ENCODE data around the gene PCSK7.

Gene PCSK7

DNA sequence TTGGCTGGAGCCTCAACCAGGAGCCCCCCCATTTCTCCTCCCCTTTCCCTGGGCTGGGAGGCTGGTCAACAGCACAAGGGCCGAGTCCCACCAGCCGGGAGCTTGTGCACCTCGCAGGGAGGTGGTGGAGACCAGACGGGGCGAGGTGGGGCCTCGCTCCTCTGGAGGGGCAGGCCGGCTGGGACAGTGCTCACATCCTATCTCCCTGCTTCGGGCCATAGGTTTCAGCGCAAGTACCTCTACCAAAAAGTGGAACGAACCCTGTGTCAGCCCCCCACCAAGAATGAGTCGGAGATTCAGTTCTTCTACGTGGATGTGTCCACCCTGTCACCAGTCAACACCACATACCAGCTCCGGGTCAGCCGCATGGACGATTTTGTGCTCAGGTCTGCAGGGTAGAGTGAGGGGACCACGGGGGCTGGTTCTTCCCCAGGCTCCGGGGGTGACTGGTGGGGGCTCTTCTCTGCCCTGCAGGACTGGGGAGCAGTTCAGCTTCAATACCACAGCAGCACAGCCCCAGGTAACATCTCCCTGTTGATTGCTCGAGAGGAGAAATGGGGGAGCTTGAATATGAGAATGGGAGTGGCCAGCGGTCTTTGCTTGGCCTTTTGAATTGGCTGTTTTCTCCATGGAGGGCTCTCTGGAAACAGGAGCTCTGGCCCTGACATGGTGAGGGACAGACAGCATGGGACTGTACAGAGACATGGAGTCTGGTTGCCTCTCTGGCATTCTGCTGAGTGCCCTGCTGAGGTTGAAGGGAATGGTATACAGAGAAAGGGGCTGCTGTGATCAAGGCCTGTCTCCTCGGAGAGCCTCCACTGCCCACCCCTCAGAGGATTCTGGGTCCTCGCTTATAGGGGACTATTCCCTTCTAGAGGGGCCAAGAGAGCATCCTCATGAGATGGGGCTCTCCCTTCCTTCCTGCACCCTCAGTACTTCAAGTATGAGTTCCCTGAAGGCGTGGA is 50.0 kb downstream of the PCSK7 start:
- Histone ChIP-seq H3K27ac (no peak overlapping the region), H3K4me3 (ENCODE audit: low read depth in 1 of 2, low read length in 1 of 2) (no peak overlapping the region), H3K4me1 (ENCODE audit: control insufficient read depth in 1 of 2, insufficient read depth in 1 of 2, low read depth in 1 of 2, low read length in 1 of 2) (peaks cover 16 to 19% of the 10 kb centered on the region in 2 experiments), H3K9me3 (no peaks in the 10 kb centered on the region), H3K36me3 (peaks cover 4% of the 10 kb centered on the region), H3K27me3 (peaks cover 10% of the 10 kb centered on the region)
- TF ChIP-seq, protein P1, sequence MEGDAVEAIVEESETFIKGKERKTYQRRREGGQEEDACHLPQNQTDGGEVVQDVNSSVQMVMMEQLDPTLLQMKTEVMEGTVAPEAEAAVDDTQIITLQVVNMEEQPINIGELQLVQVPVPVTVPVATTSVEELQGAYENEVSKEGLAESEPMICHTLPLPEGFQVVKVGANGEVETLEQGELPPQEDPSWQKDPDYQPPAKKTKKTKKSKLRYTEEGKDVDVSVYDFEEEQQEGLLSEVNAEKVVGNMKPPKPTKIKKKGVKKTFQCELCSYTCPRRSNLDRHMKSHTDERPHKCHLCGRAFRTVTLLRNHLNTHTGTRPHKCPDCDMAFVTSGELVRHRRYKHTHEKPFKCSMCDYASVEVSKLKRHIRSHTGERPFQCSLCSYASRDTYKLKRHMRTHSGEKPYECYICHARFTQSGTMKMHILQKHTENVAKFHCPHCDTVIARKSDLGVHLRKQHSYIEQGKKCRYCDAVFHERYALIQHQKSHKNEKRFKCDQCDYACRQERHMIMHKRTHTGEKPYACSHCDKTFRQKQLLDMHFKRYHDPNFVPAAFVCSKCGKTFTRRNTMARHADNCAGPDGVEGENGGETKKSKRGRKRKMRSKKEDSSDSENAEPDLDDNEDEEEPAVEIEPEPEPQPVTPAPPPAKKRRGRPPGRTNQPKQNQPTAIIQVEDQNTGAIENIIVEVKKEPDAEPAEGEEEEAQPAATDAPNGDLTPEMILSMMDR (IDR thresholded peaks at IDR 0.05) = no peak

DNA sequence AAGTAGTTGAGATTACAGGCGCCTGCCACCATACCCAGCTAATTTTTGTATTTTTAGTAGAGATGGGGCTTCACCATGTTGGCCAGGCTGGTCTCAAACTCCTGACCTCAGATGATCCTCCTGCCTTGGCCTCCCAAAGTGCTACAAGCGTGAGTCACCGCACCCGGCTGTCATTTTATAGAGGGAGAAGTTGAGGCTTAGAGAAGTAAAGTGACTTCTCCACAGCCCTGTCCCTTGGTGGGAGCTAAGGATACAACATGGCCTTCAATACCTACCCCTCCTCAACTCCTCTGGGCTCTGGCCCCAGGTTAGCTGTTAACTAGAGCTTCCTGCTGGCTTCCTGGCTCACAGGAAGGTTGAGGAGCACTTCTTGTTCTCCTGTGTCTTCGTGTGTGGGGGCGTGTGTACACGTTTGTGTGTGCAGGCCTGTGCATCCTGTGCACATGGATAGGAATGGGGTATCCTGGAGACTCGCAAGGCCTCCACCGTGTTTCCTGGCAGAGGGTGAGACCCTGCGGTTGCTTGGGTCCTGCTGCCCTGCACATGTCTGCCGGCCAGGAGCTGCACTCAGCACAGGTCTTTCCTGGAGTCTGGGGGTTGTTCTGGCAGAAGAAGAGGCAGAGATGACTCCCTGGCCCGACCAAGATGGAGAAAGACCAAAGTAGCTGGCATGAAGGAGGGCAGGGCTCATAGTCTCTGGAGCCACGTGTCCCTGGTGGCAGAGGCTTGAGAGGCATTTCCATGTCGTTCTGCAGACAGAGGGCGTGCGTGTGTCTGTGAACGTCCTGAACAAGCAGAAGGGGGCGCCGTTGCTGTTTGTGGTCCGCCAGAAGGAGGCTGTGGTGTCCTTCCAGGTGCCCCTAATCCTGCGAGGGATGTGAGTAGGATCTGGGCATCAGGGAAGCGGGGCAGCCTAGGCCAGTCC is 51.0 kb downstream of the PCSK7 start:
- Histone ChIP-seq H3K4me1 (ENCODE audit: control insufficient read depth in 1 of 2, insufficient read depth in 1 of 2, low read depth in 1 of 2, low read length in 1 of 2) (peaks cover 16 to 19% of the 10 kb centered on the region in 2 experiments), H3K27me3 (peaks cover 10% of the 10 kb centered on the region), H3K27ac (no peak overlapping the region), H3K36me3 (peaks cover 4% of the 10 kb centered on the region), H3K9me3 (no peaks in the 10 kb centered on the region), H3K4me3 (ENCODE audit: low read depth in 1 of 2, low read length in 1 of 2) (no peak overlapping the region)
- TF ChIP-seq, protein P1 (IDR thresholded peaks at IDR 0.05) = no peak

DNA sequence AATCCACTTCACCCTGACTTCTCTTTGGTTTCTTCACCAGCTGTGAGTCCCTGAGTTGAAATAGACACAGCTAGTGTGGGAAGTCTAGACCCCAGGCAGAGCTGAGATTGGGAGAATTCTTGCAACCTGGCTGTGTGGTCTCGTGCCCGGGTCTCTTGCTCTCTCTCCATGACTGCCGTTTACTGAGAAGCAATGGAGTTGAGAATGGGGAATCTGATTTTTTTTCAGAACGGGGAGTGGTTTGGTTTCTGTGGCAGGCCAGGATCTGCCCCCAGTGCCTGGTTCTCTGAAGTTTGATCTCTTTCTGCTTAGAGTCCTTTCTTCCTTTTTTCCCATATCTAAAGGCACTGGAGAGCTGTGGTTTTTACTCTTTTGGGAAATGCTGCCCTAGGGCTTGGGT is 51.9 kb downstream of the PCSK7 start:
- Histone ChIP-seq H3K4me3 (ENCODE audit: low read depth in 1 of 2, low read length in 1 of 2) (no peak overlapping the region), H3K9me3 (no peaks in the 10 kb centered on the region), H3K27ac (peak overlapping the region; percentile 80)

DNA sequence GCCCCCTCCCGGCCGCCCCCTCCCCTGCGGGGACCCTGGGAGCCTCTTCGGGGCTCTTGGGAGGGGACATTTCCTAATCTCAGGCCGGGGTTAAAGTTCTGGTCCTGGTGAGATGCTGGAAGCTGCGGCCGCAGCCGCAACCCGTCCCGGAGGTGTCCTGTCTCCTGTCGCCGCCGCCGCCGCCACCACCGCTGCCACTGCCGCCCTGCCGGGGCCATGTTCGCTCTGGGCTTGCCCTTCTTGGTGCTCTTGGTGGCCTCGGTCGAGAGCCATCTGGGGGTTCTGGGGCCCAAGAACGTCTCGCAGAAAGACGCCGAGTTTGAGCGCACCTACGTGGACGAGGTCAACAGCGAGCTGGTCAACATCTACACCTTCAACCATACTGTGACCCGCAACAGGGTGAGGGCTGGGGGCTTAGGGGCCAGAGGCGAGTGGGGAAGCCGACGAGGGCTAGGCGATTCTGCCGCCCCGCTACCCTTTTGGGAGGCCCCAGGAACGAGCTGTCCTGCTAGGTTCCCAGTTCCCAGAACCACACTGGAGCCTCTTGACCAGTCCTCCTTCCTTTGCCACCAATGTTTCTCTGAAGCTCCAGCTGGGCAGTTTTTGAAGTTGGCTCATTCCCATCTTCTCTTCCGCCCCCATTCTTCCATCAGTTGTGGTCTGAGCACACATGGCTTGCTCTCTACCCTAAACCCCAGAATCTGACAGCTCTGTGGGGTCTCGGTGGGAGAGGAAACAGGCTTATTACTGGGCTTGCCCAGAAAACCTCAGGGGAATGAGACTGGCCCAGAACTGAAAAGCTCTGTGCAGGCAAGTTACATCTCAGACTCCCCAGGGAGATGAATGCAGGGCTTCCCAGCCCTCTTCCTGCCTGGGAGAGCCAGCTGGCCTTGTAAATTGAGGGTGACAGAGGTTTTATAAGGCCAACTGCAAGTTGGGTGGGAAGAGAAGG is 52.5 kb downstream of the PCSK7 start:
- H3K27ac ChIP-seq = peak overlapping the region; percentile 80
- TF ChIP-seq, protein P1 (IDR thresholded peaks at IDR 0.05) = no peak
- peaks cover 16 to 19% of the 10 kb centered on the region in 2 experiments for H3K4me1 ChIP-seq (ENCODE audit: control insufficient read depth in 1 of 2, insufficient read depth in 1 of 2, low read depth in 1 of 2, low read length in 1 of 2)

More for the DNA sequence above, 51.9 kb downstream of the PCSK7 start:
- Histone ChIP-seq H3K36me3 (peaks cover 4% of the 10 kb centered on the region), H3K27me3 (peaks cover 10% of the 10 kb centered on the region), H3K4me1 (ENCODE audit: control insufficient read depth in 1 of 2, insufficient read depth in 1 of 2, low read depth in 1 of 2, low read length in 1 of 2) (peaks cover 16 to 19% of the 10 kb centered on the region in 2 experiments)
- TF ChIP-seq, protein P1 (IDR thresholded peaks at IDR 0.05) = no peak

More for the DNA sequence above, 52.5 kb downstream of the PCSK7 start:
- no peaks in the 10 kb centered on the region for H3K9me3 ChIP-seq
- peaks cover 10% of the 10 kb centered on the region for H3K27me3 ChIP-seq
- peak overlapping the region; percentile 68 to 76 for H3K4me3 ChIP-seq (ENCODE audit: low read depth in 1 of 2, low read length in 1 of 2)
- H3K36me3 ChIP-seq = peaks cover 4% of the 10 kb centered on the region

All from neutrophil (primary cell).